HG03103 (cell line): ENCODE results near the gene GANAB.
"Not testable (repeated sequence)": the region's sequence is repeated elsewhere in the genome, so short reads cannot be mapped to it uniquely, and the experiment has no call there.

Source experiments
- ATAC-seq: cut with Tn5 transposase; IDR thresholded peaks from one replicate; pipeline ENCODE4 v1.9.1; 2021; ENCODE audit warnings: low read depth; ENCODE audit not compliant: unreplicated experiment

The GANAB gene

DNA sequence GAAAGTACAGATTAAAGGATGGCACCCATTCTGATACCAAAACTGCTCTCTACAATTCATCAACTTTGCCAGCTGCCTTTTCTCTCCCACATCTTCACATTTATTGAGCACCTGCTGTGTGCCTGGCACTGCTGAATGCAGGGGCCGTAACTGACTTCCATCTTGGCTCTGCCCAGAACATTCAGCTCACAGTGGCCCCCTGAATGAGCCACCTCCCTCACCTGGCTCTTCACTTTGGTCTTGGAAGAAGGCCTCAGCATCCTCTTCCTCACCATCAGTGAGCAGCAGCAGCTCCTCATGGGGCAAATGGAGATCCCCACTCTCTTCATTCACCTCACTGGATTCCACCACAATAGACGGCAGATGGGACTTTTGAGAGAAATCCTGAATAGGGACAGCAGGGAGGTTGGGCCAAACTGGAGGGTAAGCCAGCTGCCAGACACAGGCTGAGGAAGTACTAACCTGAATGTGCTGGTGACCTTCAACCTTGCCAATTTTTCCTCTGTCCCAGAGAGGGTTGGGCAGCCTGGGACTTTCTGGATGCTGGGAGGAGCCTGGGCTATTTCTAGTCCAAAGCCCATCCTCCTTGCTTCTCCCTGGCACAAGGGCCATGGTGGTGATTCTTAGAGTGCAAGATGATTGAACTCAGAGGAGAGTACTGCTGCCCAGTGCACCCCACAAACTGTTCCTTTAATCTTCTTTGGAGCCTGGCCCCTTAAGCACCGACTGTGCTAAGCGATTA lies 23.2 kb upstream of the GANAB start:
- ATAC-seq: no peak

DNA sequence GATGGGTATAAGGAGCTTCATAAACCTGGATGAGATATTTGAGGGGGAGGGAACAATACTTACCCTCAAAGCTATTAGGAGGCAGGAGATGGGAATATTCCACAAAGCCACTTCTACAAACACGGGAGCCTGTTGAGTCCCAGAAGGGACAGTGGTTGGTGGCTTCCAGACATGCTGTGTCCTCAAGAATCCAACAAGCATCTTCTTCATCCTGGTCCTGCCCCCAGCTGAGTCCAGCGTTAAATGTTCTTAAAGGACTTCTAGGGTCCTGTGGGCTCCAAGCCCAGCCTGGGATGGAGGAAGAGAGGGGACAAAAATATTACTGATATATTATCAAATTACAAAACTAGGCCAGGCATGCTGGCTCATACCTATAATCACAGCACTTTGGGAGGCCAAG lies 21.0 kb upstream of the GANAB start:
- no peak for ATAC-seq

DNA sequence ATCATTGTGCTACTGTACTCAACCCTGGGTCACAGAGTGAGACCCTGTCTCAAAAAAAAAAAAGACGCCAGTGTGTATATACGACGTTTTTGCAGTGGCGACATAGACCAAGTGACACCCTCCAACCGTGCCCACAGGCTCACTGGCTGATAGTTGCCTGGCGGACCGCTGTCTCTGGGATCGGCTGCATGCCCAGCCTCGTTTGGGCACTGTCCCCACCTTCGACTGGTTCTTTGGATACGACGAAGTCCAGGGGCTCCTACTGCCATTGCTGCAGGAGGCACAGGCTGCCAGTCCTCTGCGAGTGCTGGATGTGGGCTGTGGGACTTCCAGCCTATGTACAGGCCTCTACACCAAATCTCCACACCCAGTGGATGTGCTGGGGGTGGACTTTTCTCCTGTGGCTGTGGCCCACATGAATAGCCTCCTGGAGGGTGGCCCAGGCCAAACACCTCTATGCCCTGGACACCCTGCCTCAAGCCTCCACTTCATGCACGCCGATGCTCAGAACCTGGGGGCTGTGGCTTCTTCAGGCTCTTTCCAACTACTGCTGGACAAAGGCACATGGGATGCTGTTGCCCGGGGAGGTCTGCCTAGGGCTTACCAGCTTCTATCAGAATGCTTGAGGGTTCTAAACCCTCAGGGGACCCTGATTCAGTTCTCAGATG lies 20.0 kb upstream of the GANAB start:
- no peak for ATAC-seq

DNA sequence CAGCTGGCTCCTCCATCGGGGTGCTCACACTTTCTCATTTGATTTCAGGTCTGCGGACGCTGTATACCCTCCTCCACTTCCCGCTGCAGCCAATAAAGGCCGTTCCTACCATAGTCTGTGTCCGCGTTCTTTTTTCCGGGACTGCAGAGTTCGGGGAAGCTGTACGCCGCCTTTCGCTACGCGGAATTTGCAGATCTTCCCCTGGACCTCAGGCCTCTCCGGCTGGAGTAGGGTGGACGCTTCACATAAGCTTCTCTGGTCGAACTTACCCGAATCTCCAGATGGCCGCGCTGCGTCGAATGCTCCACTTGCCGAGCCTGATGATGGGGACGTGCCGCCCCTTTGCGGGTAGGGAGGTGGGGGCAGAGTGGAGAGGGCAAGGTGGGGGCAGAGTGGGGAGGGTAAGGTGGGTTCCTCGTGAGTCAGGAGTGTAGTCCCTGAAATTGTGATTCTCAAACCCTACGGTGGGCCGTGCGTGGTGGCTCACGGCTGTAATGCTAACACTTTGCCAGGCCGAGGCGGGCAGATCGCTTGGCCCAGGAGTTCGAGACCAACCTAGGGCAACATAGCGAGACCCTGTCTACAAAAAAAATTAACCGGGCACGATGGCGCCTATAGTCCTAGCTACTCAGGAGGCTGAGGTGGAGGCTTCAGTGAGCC lies 19.3 kb upstream of the GANAB start:
- no peak for ATAC-seq

DNA sequence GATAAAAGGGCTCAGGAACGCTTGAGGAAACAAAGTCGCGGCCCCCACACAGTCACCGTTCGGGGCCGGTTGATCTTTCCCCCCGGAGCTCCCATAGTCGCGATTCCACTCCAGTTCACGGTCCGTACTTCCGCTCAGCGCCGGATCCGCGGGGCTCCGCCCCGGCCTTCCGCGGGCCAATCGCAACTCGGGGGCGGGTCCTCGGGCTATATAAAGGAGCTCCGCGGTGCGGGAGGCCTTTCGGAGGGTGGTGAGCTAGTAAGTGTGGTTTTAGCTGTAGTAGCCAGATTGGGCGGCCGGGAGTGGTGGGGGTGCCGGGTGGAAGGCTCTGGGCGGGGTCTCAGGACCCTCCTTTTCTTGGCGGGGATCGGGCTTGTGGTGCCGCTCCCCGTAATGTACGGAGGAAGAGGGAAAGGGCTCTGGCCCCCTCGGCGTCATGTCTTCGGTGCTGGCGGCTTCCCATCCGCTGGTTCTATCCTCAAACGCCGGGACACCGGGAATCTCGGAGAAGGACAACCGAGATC lies 18.7 kb upstream of the GANAB start, which contains the start of the genes C11orf98 and CSKMT:
C11orf98 (minus strand) TSS at position 136 of the 524 bp plus-strand sequence; CDS start at position 95, 41 bp downstream.
CSKMT (plus strand) TSS at position 238 of the 524 bp plus-strand sequence. CDS start 568 bp downstream, outside the sequence.
- peak; percentile 67 for ATAC-seq

DNA sequence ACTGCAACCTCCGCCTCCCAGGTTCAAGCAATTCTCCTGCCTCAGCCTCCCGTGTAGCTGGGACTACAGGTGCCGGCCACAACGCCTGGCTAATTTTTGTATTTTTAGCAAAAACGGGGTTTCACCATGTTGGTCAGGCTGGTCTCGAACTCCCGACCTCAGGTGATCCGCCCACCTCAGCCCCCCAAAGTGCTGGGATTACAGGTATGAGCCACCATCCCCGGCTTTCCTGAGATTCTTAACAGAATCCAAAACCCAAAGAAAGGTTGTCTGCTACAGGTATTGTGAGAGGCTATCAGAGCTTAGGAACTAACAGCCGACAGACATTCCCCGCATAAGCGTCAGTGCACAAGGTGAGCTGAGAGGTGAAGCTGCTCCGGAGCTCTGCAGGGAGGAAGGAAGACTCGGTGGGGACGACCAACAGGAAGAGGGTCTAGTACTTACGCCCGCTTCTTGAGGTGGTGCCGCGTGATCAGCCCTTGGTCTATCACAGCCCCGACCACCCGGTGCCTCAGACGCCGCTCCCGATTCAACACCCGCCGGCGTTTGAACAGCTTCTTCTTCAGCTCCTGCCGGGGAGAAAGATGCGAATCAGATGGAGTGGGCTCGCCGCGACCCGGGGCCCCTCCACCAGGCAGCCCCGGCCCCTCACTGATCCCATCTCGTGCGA lies 18.1 kb upstream of the GANAB start:
- peak; percentile 23 for ATAC-seq

DNA sequence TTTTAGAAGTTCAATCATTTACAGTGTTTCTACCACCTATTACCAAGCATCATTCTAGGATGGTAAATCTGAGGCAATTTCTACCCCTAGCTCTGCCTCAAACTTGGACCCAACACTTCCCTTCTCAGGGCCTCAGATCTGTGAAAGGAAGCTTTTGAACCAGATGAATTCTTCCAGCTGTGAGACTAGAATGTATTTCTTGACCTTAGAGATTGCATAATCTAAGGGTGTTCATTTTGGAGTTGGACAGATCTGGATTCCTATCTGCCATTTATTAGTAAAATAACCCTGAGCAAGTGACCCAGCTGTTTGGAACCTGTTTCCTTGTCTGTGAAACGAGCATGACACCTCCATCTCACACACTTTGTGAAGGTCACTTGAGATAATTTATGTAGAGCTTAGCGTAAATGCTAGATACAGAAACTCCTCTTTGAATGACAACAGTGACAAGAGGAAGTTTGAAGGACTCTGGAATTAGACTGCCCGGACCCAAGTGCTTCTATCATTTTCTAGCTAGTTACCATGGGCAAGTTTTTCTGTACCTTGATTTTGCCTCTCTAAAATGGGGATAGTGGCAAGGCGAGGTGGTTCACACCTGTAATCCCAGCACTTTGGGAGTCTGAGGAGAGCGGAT lies 10.5 kb upstream of the GANAB start:
- no peak for ATAC-seq

DNA sequence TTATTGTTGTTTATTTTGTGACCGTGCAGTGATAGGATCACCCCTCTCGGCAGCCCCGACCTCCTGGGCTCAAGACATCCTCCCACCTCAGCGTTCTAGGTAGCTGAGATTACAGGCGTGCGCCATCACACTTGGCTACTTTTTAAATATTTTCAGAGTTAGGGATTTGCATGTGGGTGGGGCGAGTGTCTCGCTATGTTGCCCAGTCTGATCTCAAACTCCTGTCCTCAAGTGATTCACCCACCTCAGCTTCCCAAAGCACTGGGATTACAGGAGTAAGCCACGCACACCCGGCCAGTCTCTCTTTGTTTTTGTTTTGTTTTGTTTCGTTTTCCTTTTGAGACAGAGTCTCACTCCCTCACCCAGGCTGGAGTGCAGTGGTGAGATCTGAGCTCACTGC lies 7.9 kb upstream of the GANAB start:
- ATAC-seq: no peak

DNA sequence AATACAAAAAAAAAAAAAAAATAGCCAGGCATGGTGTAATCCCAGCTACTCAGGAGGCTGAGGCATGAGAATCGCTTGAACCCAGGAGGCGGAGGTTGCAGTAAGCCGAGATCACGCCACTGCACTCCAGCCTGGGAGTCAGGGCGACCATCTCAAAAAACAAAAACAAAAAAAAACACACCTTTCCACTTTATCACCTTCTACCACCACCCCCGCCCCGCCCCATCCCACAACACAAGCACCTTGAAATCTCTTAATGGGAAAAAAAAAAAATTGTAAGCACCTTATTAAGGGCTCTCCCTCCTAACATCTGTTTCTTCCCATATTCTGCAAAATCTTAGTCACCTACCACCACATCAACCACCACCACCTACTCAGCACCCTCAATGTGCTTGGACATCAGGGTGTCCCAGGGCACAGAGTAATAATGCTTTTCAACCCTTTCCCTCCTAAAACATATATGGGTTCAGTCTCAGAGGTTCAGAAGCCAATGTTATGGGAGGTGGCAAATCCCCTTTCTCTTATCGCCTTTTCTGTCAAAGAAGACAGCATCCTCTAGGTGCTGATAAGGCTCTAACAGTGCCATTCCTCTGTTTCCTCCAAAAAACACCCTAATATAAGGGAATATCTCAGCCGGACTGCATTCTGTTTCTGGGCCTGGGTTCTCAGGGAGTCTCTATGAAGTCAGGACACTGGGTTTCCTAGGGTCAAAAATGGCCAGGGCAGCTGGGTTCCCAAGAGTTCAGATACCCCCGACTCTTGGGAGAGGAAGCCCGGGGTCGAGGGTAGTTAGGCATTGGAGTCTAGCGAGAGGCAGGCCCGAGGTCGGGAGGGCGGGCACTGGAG lies 6.0 kb upstream of the GANAB start:
- ATAC-seq: peak; percentile 8

DNA sequence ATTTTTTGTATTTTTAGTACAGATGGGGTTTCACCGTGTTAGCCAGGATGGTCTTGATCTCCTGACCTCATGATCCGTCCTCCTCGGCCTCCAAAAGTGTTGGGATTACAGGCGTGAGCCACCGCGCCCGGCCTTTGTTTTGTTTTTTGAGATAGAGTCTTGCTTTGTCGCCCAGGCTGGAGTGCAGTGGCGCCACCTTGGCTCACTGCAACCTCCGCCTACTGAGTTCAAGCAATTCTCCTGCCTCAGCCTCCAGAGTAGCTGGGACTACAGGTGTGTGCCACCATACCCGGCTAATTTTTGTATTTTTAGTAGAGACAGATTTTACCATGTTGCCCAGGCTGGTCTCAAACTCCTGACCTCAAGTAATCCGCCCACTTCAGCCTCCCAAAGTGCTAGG lies 3.9 kb upstream of the GANAB start:
- not testable (repeated sequence) for ATAC-seq

DNA sequence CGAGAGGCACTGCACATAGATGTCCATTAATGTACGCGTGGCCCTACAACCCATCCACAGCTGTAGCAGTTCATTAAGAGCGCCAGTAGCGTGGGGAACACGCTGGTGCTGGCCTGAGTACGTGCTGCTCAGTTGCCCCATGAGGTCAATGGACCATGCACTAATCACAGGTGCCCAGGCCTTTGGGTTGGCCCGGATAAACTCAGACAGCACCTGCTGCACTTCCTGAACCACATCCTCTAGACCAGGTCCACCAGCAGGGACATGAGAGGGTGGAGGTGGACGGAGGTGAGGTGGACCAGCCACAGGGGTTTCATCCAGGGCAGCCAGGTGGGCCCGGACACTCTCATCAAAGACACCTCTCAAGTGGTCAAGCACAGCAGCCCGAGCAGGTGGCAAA lies 3.1 kb upstream of the GANAB start:
- no peak for ATAC-seq

DNA sequence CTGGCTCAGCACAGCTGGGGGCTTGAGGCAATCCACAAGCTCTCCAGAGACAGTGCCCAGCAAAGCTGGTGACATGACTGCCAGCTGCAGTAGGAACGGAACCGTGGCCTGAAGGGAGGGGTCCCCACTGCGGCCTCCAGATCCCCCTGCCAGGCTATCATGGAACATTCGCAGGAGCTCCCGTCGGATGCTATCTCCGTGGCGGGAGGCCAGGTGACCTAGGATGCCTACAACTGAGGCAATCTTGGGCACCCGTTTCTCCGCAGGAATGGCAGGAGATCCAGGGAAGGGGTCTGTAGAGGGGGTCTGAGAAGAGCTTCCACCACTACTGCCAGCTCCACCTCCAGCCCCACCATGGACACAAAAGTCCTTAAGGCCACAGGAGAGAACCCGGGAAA lies 2.6 kb upstream of the GANAB start:
- no peak for ATAC-seq

DNA sequence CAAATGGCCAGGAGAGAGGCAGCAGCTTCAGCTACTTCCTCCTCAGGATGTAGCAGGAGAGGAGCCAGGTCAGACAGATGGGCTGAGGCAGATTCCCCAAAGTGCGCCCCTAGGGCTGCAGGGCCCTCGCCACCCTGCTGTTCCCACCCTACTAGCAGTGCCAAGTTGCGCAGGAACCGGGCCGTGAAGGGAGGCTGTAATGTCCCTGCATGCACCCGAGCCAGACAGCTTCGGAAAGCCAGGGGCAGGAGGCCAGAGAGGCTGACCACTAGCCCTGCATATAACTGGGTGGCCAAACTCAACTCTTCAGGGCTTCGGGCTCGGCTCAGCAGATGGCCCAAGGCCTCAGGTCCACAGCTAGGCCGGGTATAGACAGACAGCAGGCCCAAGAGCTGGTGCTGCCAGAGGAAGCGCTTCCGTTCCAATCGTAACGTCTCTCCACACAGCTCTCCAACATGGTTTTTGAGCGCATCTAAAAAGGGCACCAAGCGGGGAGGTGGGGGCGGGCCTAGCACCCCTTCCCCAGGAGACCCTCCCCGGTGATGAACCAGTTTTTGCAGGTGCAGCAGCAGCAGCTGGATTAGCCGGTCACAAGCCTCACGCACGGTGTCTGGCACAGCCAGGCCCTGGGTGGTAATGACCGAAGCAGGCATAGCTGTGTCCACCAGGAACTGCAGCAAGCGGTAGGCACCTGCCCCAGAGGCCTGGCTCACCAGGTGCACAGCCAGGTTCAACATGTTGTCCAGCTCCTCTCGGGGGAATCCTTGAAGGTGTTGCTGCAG lies 2.0 kb upstream of the GANAB start:
- no peak for ATAC-seq

DNA sequence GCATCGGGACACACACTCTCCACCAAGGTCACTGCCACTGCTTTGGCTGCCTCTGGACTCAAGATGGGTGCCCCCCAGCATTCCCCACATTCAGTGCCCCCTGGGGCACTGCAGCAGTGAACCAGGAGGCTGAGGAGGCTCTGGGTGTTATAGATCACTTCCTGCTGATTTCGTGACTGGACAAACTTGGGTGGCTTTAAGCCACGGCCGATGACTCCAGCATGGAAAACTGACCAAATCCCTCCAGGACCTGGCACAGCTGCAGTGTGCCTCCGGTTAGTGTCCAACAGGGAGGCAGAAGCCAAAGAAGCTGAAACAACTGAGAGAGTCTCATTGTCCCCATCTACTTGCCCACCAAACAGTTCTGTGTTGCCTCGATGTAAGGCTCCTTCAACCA lies 1.2 kb upstream of the GANAB start:
- ATAC-seq: no peak

DNA sequence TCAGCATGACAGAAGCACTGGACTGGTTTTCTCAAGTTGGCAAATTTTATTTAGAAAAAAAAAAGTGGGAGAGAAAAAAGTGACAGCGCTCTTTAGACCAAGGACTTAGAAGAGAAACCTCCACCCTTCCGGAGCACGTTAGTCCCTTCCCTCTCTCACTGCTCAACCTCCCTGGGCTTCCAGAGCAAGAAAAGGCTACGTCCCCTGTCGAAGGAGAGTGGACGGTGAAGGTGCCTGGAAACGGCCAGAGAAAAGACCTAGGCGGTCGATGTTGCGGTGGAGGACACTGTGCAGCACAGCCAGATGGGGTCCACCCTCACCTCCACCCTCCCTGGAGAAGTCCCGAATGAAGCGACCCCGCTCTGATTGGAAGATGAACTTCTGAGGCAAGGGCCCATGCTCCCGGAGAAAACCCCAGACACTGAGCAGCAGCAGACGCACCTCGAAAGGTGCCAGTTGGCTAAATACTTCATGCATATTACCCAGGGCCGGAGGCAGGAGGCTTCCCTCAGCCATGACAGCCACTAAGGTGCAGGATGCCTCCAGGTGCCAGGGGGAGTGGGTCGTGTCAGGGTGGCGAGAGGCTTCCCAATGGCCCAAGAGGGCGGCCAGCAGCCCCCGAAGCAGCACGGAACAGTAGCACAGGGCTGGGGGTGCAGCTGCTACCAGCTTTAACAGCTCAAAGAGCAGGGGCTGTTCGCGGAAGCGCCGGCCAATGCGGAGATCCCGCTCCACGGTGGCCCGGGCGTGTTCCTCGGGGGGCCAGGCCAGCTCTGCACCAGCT lies 604 bp upstream of the GANAB start:
- no peak for ATAC-seq

DNA sequence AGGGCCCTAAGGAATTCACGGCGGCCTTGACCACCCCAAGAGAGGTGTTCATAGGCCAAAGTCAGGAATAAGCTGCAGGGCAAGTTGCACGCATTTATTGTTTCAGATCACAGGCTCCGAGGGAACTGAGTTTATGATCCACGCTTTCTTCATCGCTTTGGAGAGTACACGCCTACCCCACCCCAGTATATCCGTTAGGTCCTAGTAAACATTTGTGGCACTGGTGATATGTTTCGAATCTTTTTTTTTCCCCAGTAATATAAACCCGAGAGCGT lies 805 bp downstream of the GANAB start:
- no peak for ATAC-seq

DNA sequence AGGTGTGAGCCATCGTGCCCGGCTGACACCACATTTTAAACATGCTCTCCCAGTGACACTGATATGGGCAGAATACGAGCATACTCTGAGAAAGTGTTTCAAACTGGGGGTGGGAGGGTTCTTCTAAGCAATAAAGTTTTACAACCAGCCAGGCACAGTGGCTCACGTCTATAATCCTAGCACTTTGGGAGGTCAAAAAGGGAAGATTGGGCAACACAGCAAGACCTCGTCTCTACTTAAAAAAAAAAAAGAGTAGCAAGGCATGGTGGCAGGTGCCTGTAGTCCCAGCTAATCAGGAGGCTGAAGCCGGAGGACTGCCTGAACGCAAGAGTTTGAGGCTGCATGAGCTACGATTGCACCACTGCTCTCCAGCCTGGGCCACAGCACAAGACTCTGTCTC lies 2.2 kb downstream of the GANAB start:
- no peak for ATAC-seq

DNA sequence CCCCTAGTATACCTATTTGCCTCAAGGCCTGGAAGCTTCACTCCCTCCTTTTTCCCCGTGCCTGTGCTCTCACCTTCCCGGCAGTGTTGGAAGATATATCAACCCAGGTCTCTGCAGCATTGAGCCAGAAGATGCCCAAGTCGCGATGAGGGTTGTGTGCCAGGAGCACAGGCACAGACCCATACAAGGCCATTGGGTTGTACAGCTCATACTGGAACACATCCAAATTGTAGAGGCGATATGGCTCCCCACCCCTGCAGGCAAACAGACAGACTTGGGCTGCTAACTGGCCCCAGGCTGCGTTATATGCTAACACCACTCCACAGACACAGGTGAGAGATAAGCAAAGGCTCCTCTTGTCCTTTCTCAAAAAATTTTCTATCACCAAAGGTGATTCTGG lies 13.9 kb downstream of the GANAB start:
- ATAC-seq: no peak
